Neural cell (in vitro differentiated cells): ENCODE results near the gene SCLY. TPM values are rescaled to one million over a fixed set of nuclear protein-coding genes. Genes with fewer than 3 reads are reported as not detected.

Source experiments
- H2AFZ ChIP-seq: fragments of 200-600, 300-800 bp; sonication (generic), shearing (Covaris generic); 2 replicates; pipeline ENCODE4 v1.6.0; 2014; ENCODE audit warnings: low read depth, mild to moderate bottlenecking, antibody characterized with exemption, low read length, moderate library complexity
- H3F3A ChIP-seq: fragments of 200-600 bp; shearing (Covaris generic); 2 replicates; pipeline ENCODE4 v1.6.1; 2016; ENCODE audit warnings: mild to moderate bottlenecking, moderate library complexity, mixed read lengths, antibody characterized with exemption, low read length; ENCODE audit not compliant: insufficient read depth, poor library complexity, severe bottlenecking
- H3K27ac ChIP-seq: fragments of 200-600, 300-800 bp; sonication (generic), shearing (Covaris generic); 2 replicates; pipeline ENCODE4 v1.5.1; 2014; ENCODE audit warnings: mild to moderate bottlenecking, low read length, moderate library complexity
- H3K27me3 ChIP-seq: fragments of 300-800, 200-600 bp; sonication (generic), shearing (Covaris generic); 2 replicates; pipeline ENCODE4 v1.6.0; 2014; ENCODE audit warnings: mild to moderate bottlenecking, low read depth, low read length, moderate library complexity; ENCODE audit not compliant: insufficient read depth
- H3K36me3 ChIP-seq: fragments of 300-800, 200-600 bp; sonication (generic), shearing (Covaris generic); 2 replicates; pipeline ENCODE4 v1.5.1; 2014; ENCODE audit warnings: mild to moderate bottlenecking, antibody characterized with exemption, low read length, moderate library complexity; ENCODE audit not compliant: insufficient read depth
- H3K4me2 ChIP-seq: fragments of 300-800, 200-600 bp; sonication (generic), shearing (Covaris generic); 2 replicates; pipeline ENCODE4 v1.6.0; 2014; ENCODE audit warnings: mild to moderate bottlenecking, low read length
- H3K4me3 ChIP-seq: fragments of 300-800, 200-600 bp; sonication (generic), shearing (Covaris generic); 2 replicates; pipeline ENCODE4 v1.5.1; 2014; ENCODE audit warnings: mild to moderate bottlenecking, low read length, moderate library complexity
- H3K79me2 ChIP-seq: fragments of 200-600 bp; shearing (Covaris generic); replicated peaks from 2 replicates; pipeline ENCODE4 v1.6.0; 2014; ENCODE audit warnings: mild to moderate bottlenecking, low read length, moderate library complexity; ENCODE audit not compliant: insufficient read depth
- H3K9ac ChIP-seq: fragments of 300-800, 200-600 bp; sonication (generic), shearing (Covaris generic); 2 replicates; pipeline ENCODE4 v1.6.1; 2016; ENCODE audit warnings: mild to moderate bottlenecking, low read length, mixed read lengths
- H3K9me2 ChIP-seq: fragments of 200-600 bp; shearing (Covaris generic); 2 replicates; pipeline ENCODE4 v1.6.1; 2016; ENCODE audit warnings: mild to moderate bottlenecking, low read length, mixed read lengths; ENCODE audit not compliant: insufficient read depth
- H3K9me3 ChIP-seq: fragments of 200-600, 300-800 bp; sonication (generic), shearing (Covaris generic); 2 replicates; pipeline ENCODE4 v1.6.1; 2016; ENCODE audit warnings: mild to moderate bottlenecking, mixed run types, low read length, moderate library complexity, mixed read lengths
- H4K20me1 ChIP-seq: fragments of 200-600 bp; shearing (Covaris generic); 2 replicates; pipeline ENCODE4 v1.6.1; 2016; ENCODE audit warnings: mild to moderate bottlenecking, mixed run types; ENCODE audit not compliant: insufficient read depth
- CTCF ChIP-seq: fragments of 450-650 bp; IDR thresholded peaks from 2 replicates; pipeline ENCODE4 v1.5.1; 2014; ENCODE audit warnings: antibody characterized with exemption, mild to moderate bottlenecking, moderate library complexity; ENCODE audit not compliant: poor library complexity, severe bottlenecking
- EP300 ChIP-seq: fragments of 450-650 bp; conservative IDR thresholded peaks from 2 replicates; pipeline ENCODE4 v1.6.1; 2014; ENCODE audit warnings: antibody characterized with exemption, mild to moderate bottlenecking, moderate library complexity; ENCODE audit not compliant: poor library complexity, severe bottlenecking
- EZH2 ChIP-seq: fragments of 200-600, 300-800 bp; shearing (Covaris generic), sonication (generic); IDR thresholded peaks from 2 replicates; pipeline ENCODE4 v1.6.1; 2014; ENCODE audit warnings: antibody characterized with exemption, low read length, borderline replicate concordance, mild to moderate bottlenecking; ENCODE audit not compliant: insufficient read depth, poor library complexity, severe bottlenecking
- MXI1 ChIP-seq: fragments of 450-650 bp; conservative IDR thresholded peaks from 2 replicates; pipeline ENCODE4 v1.6.1; 2014; ENCODE audit warnings: antibody characterized with exemption, mild to moderate bottlenecking; ENCODE audit not compliant: poor library complexity, severe bottlenecking
- POLR2AphosphoS5 ChIP-seq: IDR thresholded peaks from 2 replicates; pipeline ENCODE4 v1.6.1; 2012
- RAD21 ChIP-seq: fragments of 450-650 bp; conservative IDR thresholded peaks from 2 replicates; pipeline ENCODE4 v1.6.1; 2014; ENCODE audit warnings: antibody characterized with exemption, mild to moderate bottlenecking, moderate library complexity
- REST ChIP-seq: IDR thresholded peaks from 2 replicates; pipeline ENCODE4 v1.6.1; 2012; ENCODE audit warnings: borderline replicate concordance
- SMC3 ChIP-seq: fragments of 450-650 bp; conservative IDR thresholded peaks from 2 replicates; pipeline ENCODE4 v1.6.1; 2014; ENCODE audit warnings: antibody characterized with exemption, mild to moderate bottlenecking, moderate library complexity; ENCODE audit not compliant: poor library complexity
- TAF1 ChIP-seq: IDR thresholded peaks from 2 replicates; pipeline ENCODE4 v1.6.1; 2012; ENCODE audit warnings: low read depth
- polyA plus RNA-seq: library from polyadenylated mRNA; depleted of rRNA; stranded (reverse); fragments of >200 nt; gene quantifications from 2 replicates; pipeline ENCODE4 v1.2.3, GENCODE V29; 2014

Gene SCLY
- polyA plus RNA-seq, 1 donor from 2014 or later = 15.9 TPM

GRCh38 chr2:238027591-238028415, 33.0 kb upstream of the SCLY start:
- H3K9ac ChIP-seq = no peak overlapping the region
- no peak overlapping the region for H2AFZ ChIP-seq
- no peaks in the 10 kb centered on the region for H3K9me3 ChIP-seq
- no peak overlapping the region for H3K27ac ChIP-seq
- no peak overlapping the region for H3K4me2 ChIP-seq
- TF ChIP-seq POLR2AphosphoS5 (no peak), RAD21 (no peak), TAF1 (no peak), SMC3 (no peak), MXI1 (no peak), CTCF (no peak), EZH2 (no peak), EP300 (no peak), REST (no peak)
- H3K27me3 ChIP-seq = no peaks in the 10 kb centered on the region
- no peaks in the 10 kb centered on the region for H3K36me3 ChIP-seq
- no peaks in the 10 kb centered on the region for H3K79me2 ChIP-seq
- no peaks in the 10 kb centered on the region for H3K9me2 ChIP-seq
- H4K20me1 ChIP-seq = no peaks in the 10 kb centered on the region
- H3F3A ChIP-seq = no peaks in the 10 kb centered on the region
- no peak overlapping the region for H3K4me3 ChIP-seq

- Histone ChIP-seq H3K79me2 (no peaks in the 10 kb centered on the region), H3K4me2 (no peak overlapping the region), H3K9me2 (no peaks in the 10 kb centered on the region), H3K27me3 (no peaks in the 10 kb centered on the region), H3K9ac (no peak overlapping the region), H4K20me1 (no peaks in the 10 kb centered on the region), H2AFZ (no peak overlapping the region), H3K36me3 (no peaks in the 10 kb centered on the region), H3K9me3 (no peaks in the 10 kb centered on the region), H3F3A (no peaks in the 10 kb centered on the region), H3K27ac (no peak overlapping the region), H3K4me3 (no peak overlapping the region)
- TF ChIP-seq REST (no peak), SMC3 (no peak), TAF1 (no peak), EZH2 (no peak), EP300 (no peak), CTCF (no peak), POLR2AphosphoS5 (no peak), RAD21 (no peak), MXI1 (no peak)
Observed at GRCh38 chr2:238029853-238030252, 30.9 kb upstream of the SCLY start.
